ENCODE measurements around the gene EFTUD2.

DNA sequence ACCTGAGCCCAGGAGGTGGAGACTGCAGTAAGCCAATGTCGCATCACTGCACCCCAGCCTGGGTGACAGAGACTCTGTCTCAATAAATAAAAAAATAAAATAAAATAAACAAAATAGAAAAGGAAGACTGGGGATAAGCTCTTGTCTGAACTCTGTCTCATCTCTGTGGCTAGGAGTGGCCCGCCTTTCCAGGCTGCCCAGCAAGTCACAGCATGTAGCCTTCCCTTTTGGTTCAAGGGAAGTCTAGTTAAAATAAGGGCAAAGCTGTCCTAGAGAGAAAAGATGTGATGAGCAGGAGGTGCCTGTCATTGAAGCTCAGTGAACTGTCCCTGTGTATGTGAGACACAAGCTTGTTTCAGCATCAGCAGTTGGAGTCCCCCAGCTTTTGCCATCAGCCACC lies 18.8 kb upstream of the EFTUD2 start:
- TF ChIP-seq, protein P1, sequence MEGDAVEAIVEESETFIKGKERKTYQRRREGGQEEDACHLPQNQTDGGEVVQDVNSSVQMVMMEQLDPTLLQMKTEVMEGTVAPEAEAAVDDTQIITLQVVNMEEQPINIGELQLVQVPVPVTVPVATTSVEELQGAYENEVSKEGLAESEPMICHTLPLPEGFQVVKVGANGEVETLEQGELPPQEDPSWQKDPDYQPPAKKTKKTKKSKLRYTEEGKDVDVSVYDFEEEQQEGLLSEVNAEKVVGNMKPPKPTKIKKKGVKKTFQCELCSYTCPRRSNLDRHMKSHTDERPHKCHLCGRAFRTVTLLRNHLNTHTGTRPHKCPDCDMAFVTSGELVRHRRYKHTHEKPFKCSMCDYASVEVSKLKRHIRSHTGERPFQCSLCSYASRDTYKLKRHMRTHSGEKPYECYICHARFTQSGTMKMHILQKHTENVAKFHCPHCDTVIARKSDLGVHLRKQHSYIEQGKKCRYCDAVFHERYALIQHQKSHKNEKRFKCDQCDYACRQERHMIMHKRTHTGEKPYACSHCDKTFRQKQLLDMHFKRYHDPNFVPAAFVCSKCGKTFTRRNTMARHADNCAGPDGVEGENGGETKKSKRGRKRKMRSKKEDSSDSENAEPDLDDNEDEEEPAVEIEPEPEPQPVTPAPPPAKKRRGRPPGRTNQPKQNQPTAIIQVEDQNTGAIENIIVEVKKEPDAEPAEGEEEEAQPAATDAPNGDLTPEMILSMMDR (IDR thresholded peaks at IDR 0.05), result no peak
- no peak for TF ChIP-seq POLR2AphosphoS5 (IDR thresholded peaks at IDR 0.05)
- no peak for TF ChIP-seq POLR2A (IDR thresholded peaks at IDR 0.05)
